CD8-positive, alpha-beta memory T cell (primary cell): ENCODE measurements around the gene DNAJC18. TPM values are rescaled to one million over a fixed set of nuclear protein-coding genes. Genes with fewer than 3 reads are reported as not detected.

Source experiments
- CTCF ChIA-PET: fragments of 350-600 bp; sonication (Branson Sonifier 250); formaldehyde crosslinking; loops from one replicate; lab custom pipeline; 2021; ENCODE audit warnings: antibody characterized with exemption; lab: Charles Lee
- POLR2A ChIA-PET: fragments of 350-600 bp; sonication (Branson Sonifier 250); formaldehyde crosslinking; loops from one replicate; lab custom pipeline; 2021; ENCODE audit warnings: antibody characterized with exemption; lab: Charles Lee
- DNase-seq, 5 donors: peaks; one replicate each; pipeline versions ENCODE4 v3.0.0 to v3.0.0-alpha.2; 2020 to 2022; ENCODE audit warnings: mixed read lengths in 1 of 5
- H3K27ac ChIP-seq: one replicate; pipeline ENCODE4 v1.7.0; 2013; ENCODE audit warnings: low read depth, mild to moderate bottlenecking, low read length, moderate library complexity
- H3K27me3 ChIP-seq: 2 replicates; pipeline ENCODE4 v1.7.0; 2013; ENCODE audit warnings: low read length, mild to moderate bottlenecking; ENCODE audit not compliant: insufficient read depth, poor library complexity, severe bottlenecking
- H3K36me3 ChIP-seq: 2 replicates; pipeline ENCODE4 v1.7.0; 2013; ENCODE audit warnings: mild to moderate bottlenecking, low read length, moderate library complexity; ENCODE audit not compliant: insufficient read depth
- H3K4me1 ChIP-seq: 2 replicates; pipeline ENCODE4 v1.7.0; 2013; ENCODE audit warnings: mild to moderate bottlenecking, low read length, moderate library complexity; ENCODE audit not compliant: insufficient read depth
- H3K4me3 ChIP-seq: 2 replicates; pipeline ENCODE4 v1.7.0; 2013; ENCODE audit warnings: mild to moderate bottlenecking, low read length
- H3K9me3 ChIP-seq: 2 replicates; pipeline ENCODE4 v1.7.0; 2013; ENCODE audit warnings: mild to moderate bottlenecking, low read length
- H3K27ac Mint-ChIP-seq, 8 donors: one replicate each; pipeline ENCODE4 v1.8.0; 2020 to 2021; ENCODE audit warnings: mixed read lengths in 8 of 8, mild to moderate bottlenecking in 6 of 8, inconsistent platforms in 3 of 8, moderate library complexity in 3 of 8
- H3K27me3 Mint-ChIP-seq, 2 donors: one replicate each; pipeline ENCODE4 v1.8.0; 2020 to 2021; ENCODE audit warnings: mixed read lengths in 2 of 2, mild to moderate bottlenecking in 1 of 2, moderate library complexity in 1 of 2
- H3K36me3 Mint-ChIP-seq, 3 donors: one replicate each; pipeline ENCODE4 v1.8.0; 2020 to 2021; ENCODE audit warnings: mixed read lengths in 3 of 3, inconsistent platforms in 1 of 3, mild to moderate bottlenecking in 1 of 3
- H3K4me1 Mint-ChIP-seq, 3 donors: one replicate each; pipeline ENCODE4 v1.8.0; 2020 to 2021; ENCODE audit warnings: mixed read lengths in 3 of 3, inconsistent platforms in 1 of 3, mild to moderate bottlenecking in 1 of 3
- H3K4me3 Mint-ChIP-seq, 7 donors: one replicate each; pipeline ENCODE4 v1.8.0; 2020 to 2021; ENCODE audit warnings: mixed read lengths in 7 of 7, mild to moderate bottlenecking in 6 of 7, moderate library complexity in 4 of 7, inconsistent platforms in 2 of 7
- H3K9me3 Mint-ChIP-seq, 5 donors: one replicate each; pipeline ENCODE4 v1.8.0; 2020 to 2022; ENCODE audit warnings: mixed read lengths in 5 of 5, mild to moderate bottlenecking in 3 of 5, moderate library complexity in 2 of 5, inconsistent platforms in 1 of 5
- polyA plus RNA-seq: library from polyadenylated mRNA; unstranded; fragments of 300-500 nt; fragmentation: Illumina TruSeq; gene quantifications from one replicate; pipeline ENCODE4 v1.2.3, GENCODE V29; 2021
- total RNA-seq, 2 experiments: library from RNA; stranded (reverse); gene quantifications; one replicate each; pipeline ENCODE4 v1.2.3, GENCODE V29; 2021

DNAJC18 gene
- total and polyA plus RNA-seq, 3 experiments from 2014 or later: 10.2 to 25.7 (median 25.3) TPM

- no peak overlapping the region for H3K4me3 ChIP-seq
- H3K36me3 ChIP-seq: no peaks in the 10 kb centered on the region
- H3K27ac ChIP-seq: no peak overlapping the region
- no peaks in the 10 kb centered on the region for H3K27me3 ChIP-seq
- ChIA-PET CTCF (interaction anchor here (4.8 kb wide), 1 partner anchor 8 kb away, joined by 38 read pairs; the partner anchor contains the start of gene MZB1), POLR2A (no interaction called here)
- Mint-ChIP-seq H3K36me3 (peaks cover 0 to 4% (median 3%) of the 10 kb centered on the region in 3 donors), H3K27ac (peak overlapping the region in 3 of 8 donors; percentile 13 to 65 (median 45)), H3K4me3 (peak overlapping the region in 3 of 7 donors; percentile 2 to 51 (median 41)), H3K4me1 (peaks cover 24 to 38% (median 29%) of the 10 kb centered on the region in 3 donors), H3K27me3 (no peaks in the 10 kb centered on the region), H3K9me3 (no peaks in the 10 kb centered on the region)
- no peak for DNase-seq
- H3K4me1 ChIP-seq: peaks cover 17% of the 10 kb centered on the region
- H3K9me3 ChIP-seq: no peaks in the 10 kb centered on the region
Observed at GRCh38 chr5:139399501-139400121, 39.7 kb downstream of the DNAJC18 start.

DNA sequence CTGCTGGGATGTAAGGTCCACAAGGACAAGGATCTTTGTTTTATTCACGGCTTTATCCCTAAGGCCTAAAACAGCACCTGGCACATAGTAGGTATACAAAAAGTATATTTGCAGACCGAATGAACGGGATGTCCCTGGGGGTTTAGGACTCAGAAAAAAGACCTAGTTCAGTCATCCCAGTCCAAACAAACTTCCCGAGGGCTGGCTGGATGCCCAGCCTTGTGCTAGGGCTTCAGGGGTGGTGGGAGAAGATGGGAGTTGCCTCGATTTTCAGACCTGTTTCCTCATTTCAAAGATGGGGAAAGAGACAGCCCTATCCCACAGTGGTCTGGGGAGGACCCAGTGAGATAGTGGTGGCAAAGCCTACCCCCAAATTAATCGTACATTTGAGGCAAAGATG lies 41.4 kb downstream of the DNAJC18 start:
- Histone ChIP-seq H3K9me3 (no peaks in the 10 kb centered on the region), H3K4me3 (no peak overlapping the region), H3K27me3 (no peaks in the 10 kb centered on the region), H3K4me1 (peaks cover 13% of the 10 kb centered on the region), H3K36me3 (no peaks in the 10 kb centered on the region), H3K27ac (no peak overlapping the region)
- Mint-ChIP-seq H3K4me1 (peaks cover 12 to 28% (median 12%) of the 10 kb centered on the region in 3 donors), H3K4me3 (no peak overlapping the region), H3K36me3 (peaks cover 0 to 4% (median 0%) of the 10 kb centered on the region in 3 donors), H3K27ac (no peak overlapping the region), H3K27me3 (no peaks in the 10 kb centered on the region), H3K9me3 (no peaks in the 10 kb centered on the region)
- DNase-seq: no peak
- ChIA-PET POLR2A (no interaction called here), CTCF (no interaction called here)

DNA sequence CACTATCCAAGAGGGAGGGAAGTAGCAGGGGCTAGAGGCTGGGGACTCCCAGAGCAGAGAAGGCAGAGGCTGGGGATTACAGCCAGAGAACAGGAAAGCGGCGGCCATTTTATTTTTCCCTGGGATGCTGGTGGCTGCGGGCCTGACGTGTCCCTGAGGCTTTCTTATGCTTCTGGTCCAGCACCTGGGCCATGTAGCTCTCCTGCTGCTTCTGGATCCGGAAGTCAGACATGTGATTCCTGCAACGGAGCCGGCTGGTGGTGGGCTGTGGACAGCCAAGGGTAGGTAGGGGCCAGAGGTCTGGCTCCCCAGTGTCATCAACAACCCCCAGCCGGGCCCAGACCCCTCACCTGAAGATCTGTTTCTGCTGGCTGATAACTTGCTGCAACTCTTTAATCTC lies 42.6 kb downstream of the DNAJC18 start:
- Mint-ChIP-seq H3K4me3 (peak overlapping the region in 2 of 7 donors; percentile 10 to 33), H3K36me3 (peaks cover 0 to 4% (median 2%) of the 10 kb centered on the region in 3 donors), H3K27me3 (no peaks in the 10 kb centered on the region), H3K9me3 (no peaks in the 10 kb centered on the region), H3K4me1 (peaks cover 8 to 32% (median 10%) of the 10 kb centered on the region in 3 donors), H3K27ac (no peak overlapping the region)
- Histone ChIP-seq H3K27me3 (no peaks in the 10 kb centered on the region), H3K27ac (no peak overlapping the region), H3K4me3 (no peak overlapping the region), H3K4me1 (peaks cover 14% of the 10 kb centered on the region), H3K9me3 (no peaks in the 10 kb centered on the region), H3K36me3 (no peaks in the 10 kb centered on the region)
- POLR2A ChIA-PET: no interaction called here
- no peak for DNase-seq
- CTCF ChIA-PET: interaction anchor here (0.6 to 1.2 kb wide), 2 partner anchors 26 to 61 kb away, joined by 3 read pairs; no protein-coding TSS in a partner anchor

DNA sequence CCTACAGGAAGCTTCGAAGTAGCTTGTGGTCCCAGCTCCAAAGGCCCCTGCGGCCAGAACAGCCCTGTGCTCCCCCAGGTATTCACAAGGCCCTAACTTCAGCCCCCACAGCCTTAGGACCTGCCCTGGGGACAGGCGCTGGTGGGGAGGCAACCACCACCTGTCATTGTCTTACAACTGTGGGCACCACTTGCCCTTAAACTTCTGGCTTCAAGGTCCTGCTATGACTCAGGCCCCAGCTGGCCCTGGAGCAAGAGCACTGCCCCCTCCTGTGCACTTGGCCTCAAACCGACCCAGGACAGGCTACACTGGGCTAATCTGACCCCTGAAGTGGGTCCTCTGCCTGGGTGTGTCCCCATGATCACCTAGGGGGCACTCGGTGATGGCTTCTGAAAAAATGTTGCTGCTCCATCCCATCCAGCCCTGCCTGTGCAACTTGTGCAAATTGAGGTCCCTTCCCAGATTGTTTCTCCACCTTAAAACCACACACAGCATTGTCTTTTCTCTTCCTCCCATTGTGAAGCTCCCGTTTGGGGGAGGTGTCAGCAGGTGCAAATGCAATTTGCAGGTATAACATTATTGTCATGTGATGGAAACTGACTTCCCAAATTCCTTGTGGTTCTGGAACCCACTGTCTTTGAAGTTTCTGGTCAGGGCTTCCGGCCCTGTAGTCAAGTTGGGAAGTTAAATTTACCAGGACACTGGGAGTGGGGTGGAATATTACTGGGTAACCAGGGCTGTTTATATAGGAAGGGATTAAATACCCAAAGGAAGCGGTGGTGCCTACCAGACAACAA lies 43.3 kb downstream of the DNAJC18 start:
- H3K27ac Mint-ChIP-seq: peak overlapping the region in 2 of 8 donors; percentile 43 to 66
- Histone ChIP-seq H3K36me3 (no peaks in the 10 kb centered on the region), H3K4me1 (peaks cover 21% of the 10 kb centered on the region), H3K9me3 (no peaks in the 10 kb centered on the region), H3K27me3 (no peaks in the 10 kb centered on the region), H3K4me3 (no peak overlapping the region), H3K27ac (no peak overlapping the region)
- ChIA-PET CTCF (interaction anchor here (0.6 to 1.2 kb wide), 3 partner anchors 8 to 62 kb away, joined by 3 read pairs; partner anchors contain the start of gene SPATA24), POLR2A (no interaction called here)
- peak overlapping the region in 4 of 7 donors; percentile 54 to 86 (median 65) for H3K4me3 Mint-ChIP-seq
- no peak for DNase-seq
- H3K4me1 Mint-ChIP-seq: peaks cover 15 to 34% (median 16%) of the 10 kb centered on the region in 3 donors
- peaks cover 0 to 4% (median 2%) of the 10 kb centered on the region in 3 donors for H3K36me3 Mint-ChIP-seq
- no peaks in the 10 kb centered on the region for H3K9me3 Mint-ChIP-seq
- no peaks in the 10 kb centered on the region for H3K27me3 Mint-ChIP-seq

DNA sequence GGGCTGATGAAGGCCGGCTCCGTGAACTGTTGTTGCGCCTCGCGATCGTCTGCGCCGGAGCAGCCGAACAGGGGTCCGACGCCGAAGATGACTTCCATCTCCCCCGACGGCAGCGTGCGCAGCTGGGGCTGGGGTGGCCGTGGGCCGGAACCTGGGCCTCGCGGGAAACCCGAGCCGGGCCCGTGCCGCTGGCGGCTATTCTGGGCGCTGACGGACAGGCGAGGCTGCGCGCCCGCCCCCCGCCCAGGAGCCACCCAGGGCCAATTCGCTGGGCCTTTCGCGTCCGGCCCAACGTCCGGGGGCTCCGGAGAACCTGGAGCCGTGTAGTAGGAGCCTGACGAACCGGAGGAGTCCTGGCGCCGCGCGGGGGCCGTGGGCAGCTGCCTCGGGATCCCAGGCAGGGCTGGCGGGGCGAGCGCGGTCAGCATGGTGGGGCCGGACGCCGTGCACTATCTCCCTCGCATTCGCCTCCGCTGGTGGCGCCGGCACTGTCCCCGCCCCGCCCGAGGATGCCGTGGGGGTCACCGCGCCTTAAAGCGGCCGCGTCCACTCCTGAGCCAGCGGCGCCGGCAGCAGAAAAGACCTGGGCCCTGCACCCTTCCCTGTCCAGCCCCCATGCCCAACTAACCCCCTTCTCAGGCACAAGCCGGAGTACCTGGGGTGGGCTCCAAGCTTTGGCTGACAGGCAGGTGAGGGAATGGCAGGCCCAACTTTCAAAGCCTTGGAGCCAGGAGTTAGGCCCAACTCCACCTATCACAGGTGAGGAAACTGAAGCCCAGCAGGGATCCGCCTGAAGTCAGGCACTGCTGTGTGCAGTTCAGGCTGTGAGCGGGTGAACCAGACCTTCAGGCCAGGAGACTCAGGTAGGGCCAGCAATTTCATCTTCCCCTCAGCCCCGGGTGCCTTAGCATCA lies 44.4 kb downstream of the DNAJC18 start, which contains the start of gene PROB1:
Gene PROB1 (minus strand): TSS at position 451 of the 913 bp plus-strand sequence. CDS start 23 bp downstream, at position 428.
- peak within 1 kb of the TSS in 1 of 8 donors; percentile 66 for H3K27ac Mint-ChIP-seq
- ChIA-PET CTCF (interaction anchor here (0.8 to 5.4 kb wide), 2 partner anchors 7 to 11 kb away, joined by 3 to 38 read pairs; partner anchors contain the start of gene SPATA24), POLR2A (interaction anchor here (2.0 kb wide), 1 partner anchor 53 kb away, joined by 7 read pairs; no protein-coding TSS in a partner anchor)
- H3K27me3 Mint-ChIP-seq: peaks cover 0 to 2% of the 10 kb centered on the region in 2 donors
- peaks cover 32% of the 10 kb centered on the region for H3K4me1 ChIP-seq
- peak within 1 kb of the TSS; percentile 61 to 95 (median 88) for H3K4me3 Mint-ChIP-seq
- H3K36me3 ChIP-seq: no peaks in the 10 kb centered on the region
- peaks cover 0 to 4% (median 2%) of the 10 kb centered on the region in 3 donors for H3K36me3 Mint-ChIP-seq
- no peak within 1 kb of the TSS for H3K27ac ChIP-seq
- no peaks in the 10 kb centered on the region for H3K9me3 Mint-ChIP-seq
- H3K4me3 ChIP-seq: peak within 1 kb of the TSS; percentile 59
- DNase-seq: no peak
- H3K4me1 Mint-ChIP-seq: peaks cover 26 to 46% (median 28%) of the 10 kb centered on the region in 3 donors
- H3K9me3 ChIP-seq: no peaks in the 10 kb centered on the region
- no peaks in the 10 kb centered on the region for H3K27me3 ChIP-seq

GRCh38 chr5:139394123-139394653 lies 45.1 kb downstream of the DNAJC18 start:
- peak in 4 of 5 donors; percentile 38 to 72 (median 47) for DNase-seq
- peaks cover 0 to 5% of the 10 kb centered on the region in 2 donors for H3K27me3 Mint-ChIP-seq
- H3K4me1 Mint-ChIP-seq: peaks cover 29 to 48% (median 32%) of the 10 kb centered on the region in 3 donors
- no peaks in the 10 kb centered on the region for H3K9me3 Mint-ChIP-seq
- peak overlapping the region in 6 of 7 donors; percentile 44 to 95 (median 88) for H3K4me3 Mint-ChIP-seq
- no peaks in the 10 kb centered on the region for H3K27me3 ChIP-seq
- no peak overlapping the region for H3K27ac ChIP-seq
- peaks cover 39% of the 10 kb centered on the region for H3K4me1 ChIP-seq
- ChIA-PET CTCF (interaction anchor here (0.8 to 5.4 kb wide), 2 partner anchors 8 to 11 kb away, joined by 3 to 38 read pairs; partner anchors contain the start of gene SPATA24), POLR2A (interaction anchor here (2.0 kb wide), 1 partner anchor 52 kb away, joined by 7 read pairs; no protein-coding TSS in a partner anchor)
- no peaks in the 10 kb centered on the region for H3K9me3 ChIP-seq
- no peak overlapping the region for H3K27ac Mint-ChIP-seq
- H3K4me3 ChIP-seq: peak overlapping the region; percentile 59
- peaks cover 0 to 2% (median under 1%) of the 10 kb centered on the region in 3 donors for H3K36me3 Mint-ChIP-seq
- H3K36me3 ChIP-seq: no peaks in the 10 kb centered on the region
